PC-3 (cell line): ENCODE measurements around the gene NUAK2. TPM values are rescaled to one million over a fixed set of nuclear protein-coding genes. Genes with fewer than 3 reads are reported as not detected.

ENCODE experiments used
- ATAC-seq: fragments of 200-7000 bp; cut with Tn5 transposase; 2 replicates; pipeline ENCODE4 v1.9.1; 2020; ENCODE audit warnings: mild to moderate bottlenecking, moderate library complexity
- BruUV-seq: library from RNA; stranded (reverse); fragments of 400-500 nt; replicated peaks from 2 replicates; lab custom pipeline; 2021; lab: Mats Ljungman, UMichigan
- CTCF ChIA-PET: fragments of 300-600 bp; sonication (Branson Sonifier 250); formaldehyde crosslinking; loops from one replicate; lab custom pipeline; 2022; ENCODE audit warnings: antibody characterized with exemption; lab: Charles Lee
- POLR2A ChIA-PET: fragments of 300-600 bp; sonication (Branson Sonifier 250); formaldehyde crosslinking; loops from one replicate; lab custom pipeline; 2022; ENCODE audit warnings: antibody characterized with exemption; ENCODE audit not compliant: unreplicated experiment; lab: Charles Lee
- DNase-seq: peaks from one replicate; pipeline ENCODE4 v3.0.0-alpha.2; 2015
- H2AFZ ChIP-seq: fragments of 300-600 bp; sonication (generic); 2 replicates; pipeline ENCODE4 v1.6.0; 2016; ENCODE audit warnings: antibody characterized with exemption, low read length
- H3F3A ChIP-seq: fragments of 300-600 bp; sonication (generic); one replicate; pipeline ENCODE4 v1.6.0; 2017; ENCODE audit warnings: antibody characterized with exemption, low read length, control low read depth, mild to moderate bottlenecking; ENCODE audit not compliant: unreplicated experiment
- H3K27ac ChIP-seq: fragments of 300-600 bp; sonication (generic); 2 replicates; pipeline ENCODE4 v1.5.1; 2016; ENCODE audit warnings: mild to moderate bottlenecking, low read length
- H3K27me3 ChIP-seq: fragments of 300-600 bp; sonication (generic); 2 replicates; pipeline ENCODE4 v1.6.1; 2016; ENCODE audit warnings: low read length, mixed read lengths
- H3K36me3 ChIP-seq: fragments of 300-600 bp; sonication (generic); 2 replicates; pipeline ENCODE4 v1.6.1; 2016; ENCODE audit warnings: low read depth, mixed run types, low read length, mixed read lengths
- H3K4me1 ChIP-seq: fragments of 300-600 bp; sonication (generic); 2 replicates; pipeline ENCODE4 v1.5.1; 2016; ENCODE audit warnings: low read length; ENCODE audit not compliant: insufficient read depth
- H3K4me2 ChIP-seq: fragments of 300-600 bp; sonication (generic); 2 replicates; pipeline ENCODE4 v1.6.0; 2016; ENCODE audit warnings: low read length
- H3K4me3 ChIP-seq: fragments of 300-600 bp; sonication (generic); 2 replicates; pipeline ENCODE4 v1.5.1; 2016; ENCODE audit warnings: mild to moderate bottlenecking, low read length, mixed read lengths
- H3K79me2 ChIP-seq: fragments of 300-600 bp; sonication (generic); 2 replicates; pipeline ENCODE4 v1.6.1; 2017; ENCODE audit warnings: low read length, mixed read lengths
- H3K9ac ChIP-seq: fragments of 300-600 bp; sonication (generic); 2 replicates; pipeline ENCODE4 v1.6.0; 2016; ENCODE audit warnings: mild to moderate bottlenecking, low read length
- H3K9me2 ChIP-seq: fragments of 300-600 bp; sonication (generic); replicated peaks from 2 replicates; pipeline ENCODE4 v1.6.1; 2016; ENCODE audit warnings: mixed run types, low read length, mixed read lengths
- H3K9me3 ChIP-seq: fragments of 300-600 bp; sonication (generic); 2 replicates; pipeline ENCODE4 v1.6.1; 2016; ENCODE audit warnings: low read length, mixed read lengths
- H4K20me1 ChIP-seq: fragments of 300-600 bp; sonication (generic); 2 replicates; pipeline ENCODE4 v1.6.1; 2016; ENCODE audit warnings: low read length, mixed read lengths
- CTCF ChIP-seq: fragments of 300-600 bp; sonication (generic); conservative IDR thresholded peaks from 2 replicates; pipeline ENCODE4 v1.5.1; 2017; ENCODE audit warnings: antibody characterized with exemption, low read depth, mild to moderate bottlenecking, low read length
- EZH2 ChIP-seq: fragments of 300-600 bp; sonication (generic); IDR thresholded peaks from one replicate; pipeline ENCODE4 v1.6.1; 2017; ENCODE audit warnings: antibody characterized with exemption, mild to moderate bottlenecking, low read length; ENCODE audit not compliant: unreplicated experiment
- EZH2phosphoT487 ChIP-seq: fragments of 300-600 bp; sonication (generic); IDR thresholded peaks from 2 replicates; pipeline ENCODE4 v1.6.1; 2018; ENCODE audit warnings: mild to moderate bottlenecking, antibody characterized with exemption, low read length, borderline replicate concordance
- intact Hi-C: fragments of 100-400 bp; cut with micrococcal nuclease; formaldehyde crosslinking; loops from 2 replicates; pipeline ENCODE4 v1.9.0; 2023
- total RNA-seq: library from RNA; depleted of rRNA; stranded (reverse); fragments of >200 nt; gene quantifications from 2 replicates; pipeline ENCODE4 v1.2.3, GENCODE V29; 2014

NUAK2 gene
- total RNA-seq, 1 experiment from 2014 or later, result 3.8 TPM

GRCh38 chr1:205324781-205325180 is 3.2 kb upstream of the NUAK2 start:
- Histone ChIP-seq H3K4me2 (no peak overlapping the region), H3K27me3 (no peaks in the 10 kb centered on the region; the same call in 1 of the 2 replicates), H3K9me2 (no peaks in the 10 kb centered on the region), H3K4me1 (peaks cover 11% of the 10 kb centered on the region), H3F3A (no peaks in the 10 kb centered on the region), H3K79me2 (peaks cover 12% of the 10 kb centered on the region), H2AFZ (no peak overlapping the region), H3K9ac (no peak overlapping the region), H4K20me1 (no peaks in the 10 kb centered on the region), H3K27ac (no peak overlapping the region), H3K36me3 (no peaks in the 10 kb centered on the region), H3K4me3 (no peak overlapping the region), H3K9me3 (no peaks in the 10 kb centered on the region)
- no peak for TF ChIP-seq EZH2phosphoT487
- no peak for TF ChIP-seq CTCF
- TF ChIP-seq EZH2, result no peak
- POLR2A ChIA-PET, result interaction anchor here (1.0 kb wide), 2 partner anchors 40 to 51 kb away, joined by 5 read pairs; no protein-coding TSS in a partner anchor
- BruUV-seq, result no TSS peak
- intact Hi-C loops, result loop anchor here (1.0 kb wide), 1 partner anchor 51 kb away; no protein-coding TSS in a partner anchor
- ATAC-seq, result no peak
- DNase-seq, result no peak
- CTCF ChIA-PET, result interaction anchor here (0.6 to 3.3 kb wide), 8 partner anchors 10 to 96 kb away, joined by 4 to 103 read pairs (median 6); no protein-coding TSS in a partner anchor

- no peak overlapping the region for H3K9ac ChIP-seq
- H3K4me3 ChIP-seq, result no peak overlapping the region
- no peak for ATAC-seq
- H3K4me1 ChIP-seq, result peaks cover 21% of the 10 kb centered on the region
- peaks cover 20% of the 10 kb centered on the region for H3K79me2 ChIP-seq
- H3K27me3 ChIP-seq, result no peaks in the 10 kb centered on the region
- BruUV-seq, result no TSS peak
- H3F3A ChIP-seq, result no peaks in the 10 kb centered on the region
- POLR2A ChIA-PET, result no interaction called here
- no peaks in the 10 kb centered on the region for H3K36me3 ChIP-seq
- H4K20me1 ChIP-seq, result no peaks in the 10 kb centered on the region
- H3K27ac ChIP-seq, result no peak overlapping the region
- H3K4me2 ChIP-seq, result no peak overlapping the region
- intact Hi-C loops, result no loop called here
- no peak for DNase-seq
- TF ChIP-seq EZH2phosphoT487 (no peak), EZH2 (no peak), CTCF (no peak)
- CTCF ChIA-PET, result interaction anchor here (2.5 to 3.3 kb wide), 2 partner anchors 50 to 53 kb away, joined by 20 to 103 read pairs; no protein-coding TSS in a partner anchor
- H2AFZ ChIP-seq, result no peak overlapping the region
- H3K9me2 ChIP-seq, result no peaks in the 10 kb centered on the region
- no peaks in the 10 kb centered on the region for H3K9me3 ChIP-seq
These were observed 2.2 kb upstream of the NUAK2 start for GRCh38 chr1:205323794-205324193.

GRCh38 chr1:205321959-205322283 is 376 bp upstream of the NUAK2 start:
- ATAC-seq, result no peak
- DNase-seq, result no peak
- Histone ChIP-seq H4K20me1 (no peaks in the 10 kb centered on the region), H3K27ac (no peak overlapping the region), H3K9me3 (no peaks in the 10 kb centered on the region), H3K79me2 (peaks cover 37% of the 10 kb centered on the region), H3K4me2 (peak overlapping the region; percentile 93), H3K9ac (no peak overlapping the region), H3K27me3 (no peaks in the 10 kb centered on the region), H2AFZ (peak overlapping the region; percentile 92), H3K4me3 (peak overlapping the region; percentile 82; the same call in 1 of the 2 replicates), H3K9me2 (no peaks in the 10 kb centered on the region), H3K4me1 (peaks cover 40% of the 10 kb centered on the region), H3K36me3 (no peaks in the 10 kb centered on the region), H3F3A (no peaks in the 10 kb centered on the region)
- CTCF ChIA-PET, result interaction anchor here (0.7 to 2.1 kb wide), 2 partner anchors 37 to 48 kb away, joined by 6 to 18 read pairs; no protein-coding TSS in a partner anchor
- POLR2A ChIA-PET, result no interaction called here
- BruUV-seq, result no TSS peak
- intact Hi-C loops, result loop anchor here (1.0 kb wide), 1 partner anchor 49 kb away; no protein-coding TSS in a partner anchor
- no peak for TF ChIP-seq EZH2
- no peak for TF ChIP-seq CTCF
- no peak for TF ChIP-seq EZH2phosphoT487
